ENCODE data around the gene DCAF11. TPM values are rescaled to one million over a fixed set of nuclear protein-coding genes. Genes with fewer than 3 reads are reported as not detected.

Gene DCAF11
- polyA plus RNA-seq, 3 donors = 75.4 to 83.3 (median 77.3) TPM

DNA sequence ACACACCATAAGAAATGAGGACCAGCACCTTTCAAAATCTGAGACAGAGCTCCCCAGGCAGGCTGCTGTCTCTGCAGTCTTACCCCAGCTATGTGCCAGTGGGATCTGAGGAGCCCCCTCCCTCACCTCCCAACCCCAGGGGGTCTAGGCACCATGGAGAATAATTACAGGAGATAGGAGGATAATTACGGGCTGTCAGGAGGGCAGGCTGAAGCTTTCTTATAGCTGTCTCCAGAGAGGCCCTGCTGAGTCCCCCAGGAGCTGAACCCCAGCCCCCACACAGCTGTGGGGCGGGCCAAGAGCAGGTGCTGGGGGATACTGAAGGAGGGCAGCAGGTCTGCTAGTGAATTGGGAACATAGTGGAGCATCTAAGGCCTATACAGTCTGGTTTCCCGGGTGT is 36.4 kb upstream of the DCAF11 start:
- DNase-seq (ENCODE audit: low read depth in 3 of 3, low spot score in 2 of 3) = no peak

DNA sequence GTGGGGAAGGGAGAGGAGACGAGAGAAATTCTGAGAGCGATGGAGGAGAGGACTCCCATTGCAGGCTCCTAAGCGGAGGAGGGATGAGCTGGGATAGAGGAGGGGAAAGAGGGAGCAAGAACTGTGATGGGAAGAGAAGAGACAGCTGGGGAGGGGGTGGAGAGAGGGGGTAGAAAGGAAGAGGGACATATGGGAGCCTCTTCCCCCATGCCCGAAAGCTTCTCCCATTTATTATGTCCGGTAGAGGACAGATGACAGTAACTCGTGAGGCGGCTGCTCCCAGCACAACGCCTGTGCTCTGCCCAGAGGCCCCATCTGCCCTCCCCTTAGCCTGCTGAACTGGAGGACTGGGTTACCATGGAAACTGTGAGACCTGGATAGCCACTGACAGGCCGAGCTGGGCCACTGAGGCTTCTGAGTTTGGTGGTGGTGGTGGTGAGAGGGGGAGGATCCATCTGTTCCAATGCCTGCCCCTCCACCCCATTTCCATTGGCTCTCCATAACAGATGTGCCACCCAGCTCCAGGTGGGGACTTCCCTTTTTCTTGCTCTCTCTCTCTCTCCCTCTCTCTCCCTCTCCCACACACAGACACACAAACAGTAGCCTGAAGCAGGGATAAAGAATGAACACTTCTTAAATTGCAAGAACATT is 35.0 kb upstream of the DCAF11 start:
- no peak for DNase-seq (ENCODE audit: low read depth in 3 of 3, low spot score in 2 of 3)

DNA sequence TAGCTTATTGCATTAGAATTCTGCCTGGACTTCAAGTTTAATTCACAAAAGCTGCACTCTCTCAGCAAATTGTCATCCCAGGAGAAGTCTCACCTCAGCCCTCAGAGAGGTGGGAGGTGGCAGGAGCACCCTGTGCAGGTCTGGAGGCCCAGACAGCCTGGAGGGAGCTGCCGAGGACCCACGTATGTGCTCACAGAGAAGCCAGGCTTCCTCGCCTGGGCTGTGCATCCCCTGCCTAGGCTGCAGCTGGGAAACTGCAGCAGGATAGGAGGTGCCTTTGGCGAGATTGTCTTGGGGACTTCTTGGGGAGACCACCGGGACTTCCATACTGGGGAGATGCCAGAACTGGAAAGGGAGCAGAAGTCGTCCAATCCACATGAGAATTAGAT is 34.4 kb upstream of the DCAF11 start:
- DNase-seq (ENCODE audit: low read depth in 3 of 3, low spot score in 2 of 3) = no peak

DNA sequence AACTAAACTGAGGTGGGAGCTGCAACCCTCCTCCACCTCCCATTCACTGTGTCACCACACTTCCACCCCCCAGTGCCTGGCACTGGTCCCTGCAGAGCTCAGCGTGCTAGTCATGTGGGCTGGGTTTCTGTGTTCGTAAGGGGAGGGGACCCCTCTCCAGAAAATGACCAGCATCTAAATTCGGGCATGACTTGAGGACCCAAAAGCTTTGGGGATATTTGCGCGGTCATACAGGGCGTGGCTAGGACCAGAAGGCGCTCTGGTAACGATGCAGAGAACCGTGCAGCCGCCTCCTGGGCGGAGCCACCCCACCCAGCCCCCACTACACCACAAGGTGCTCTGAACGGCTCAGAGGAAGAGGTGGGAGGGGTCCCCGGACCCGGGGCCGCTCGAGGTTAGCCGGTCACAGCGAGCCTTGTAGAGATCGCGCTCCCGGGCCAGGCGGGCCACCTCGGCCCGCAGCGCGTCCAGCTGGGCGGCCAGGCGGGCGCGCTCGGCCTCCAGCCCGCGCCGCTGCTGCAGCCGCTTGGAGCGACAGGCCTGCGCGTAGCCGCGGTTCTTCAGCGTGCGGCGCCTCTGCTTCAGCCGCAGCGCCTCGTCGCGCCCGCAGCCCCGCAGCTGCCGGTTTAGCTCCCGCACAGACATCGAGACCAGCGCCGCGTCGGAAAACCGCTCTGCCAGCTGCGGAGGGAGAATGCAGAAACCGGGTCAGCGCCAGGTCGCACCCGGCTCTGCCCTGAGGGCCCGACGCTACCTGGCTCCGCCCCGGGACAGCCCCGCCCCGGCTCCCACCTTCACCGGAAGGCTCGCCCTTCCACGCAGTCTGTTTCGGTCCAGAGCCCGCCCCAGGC is 33.5 kb upstream of the DCAF11 start:
- DNase-seq (ENCODE audit: low read depth in 3 of 3, low spot score in 2 of 3) = peak in 1 of 3 donors; percentile 30

DNA sequence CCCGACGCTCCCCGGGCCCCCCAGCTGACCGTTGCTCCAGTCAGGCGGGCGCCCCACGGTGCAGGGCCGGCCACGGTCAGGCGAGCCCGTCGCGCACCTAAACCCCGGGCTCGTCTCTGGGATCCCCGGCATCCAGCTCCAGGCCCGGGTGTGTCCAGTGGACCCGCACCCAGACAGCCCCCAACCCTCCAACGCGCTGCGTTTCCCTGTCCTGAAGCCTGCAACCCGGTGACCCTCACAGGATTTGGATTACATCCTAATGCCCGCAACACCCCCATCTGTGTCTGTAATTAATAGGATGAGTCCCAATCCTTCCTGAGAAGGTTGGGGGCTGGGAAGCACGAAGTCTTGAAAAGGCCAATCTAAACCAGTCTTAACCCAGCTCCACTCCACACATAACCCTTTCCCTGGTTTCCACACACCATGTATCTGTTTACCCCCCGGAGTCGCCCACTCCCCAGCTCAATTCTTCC is 32.8 kb upstream of the DCAF11 start:
- no peak for DNase-seq (ENCODE audit: low read depth in 3 of 3, low spot score in 2 of 3)

DNA sequence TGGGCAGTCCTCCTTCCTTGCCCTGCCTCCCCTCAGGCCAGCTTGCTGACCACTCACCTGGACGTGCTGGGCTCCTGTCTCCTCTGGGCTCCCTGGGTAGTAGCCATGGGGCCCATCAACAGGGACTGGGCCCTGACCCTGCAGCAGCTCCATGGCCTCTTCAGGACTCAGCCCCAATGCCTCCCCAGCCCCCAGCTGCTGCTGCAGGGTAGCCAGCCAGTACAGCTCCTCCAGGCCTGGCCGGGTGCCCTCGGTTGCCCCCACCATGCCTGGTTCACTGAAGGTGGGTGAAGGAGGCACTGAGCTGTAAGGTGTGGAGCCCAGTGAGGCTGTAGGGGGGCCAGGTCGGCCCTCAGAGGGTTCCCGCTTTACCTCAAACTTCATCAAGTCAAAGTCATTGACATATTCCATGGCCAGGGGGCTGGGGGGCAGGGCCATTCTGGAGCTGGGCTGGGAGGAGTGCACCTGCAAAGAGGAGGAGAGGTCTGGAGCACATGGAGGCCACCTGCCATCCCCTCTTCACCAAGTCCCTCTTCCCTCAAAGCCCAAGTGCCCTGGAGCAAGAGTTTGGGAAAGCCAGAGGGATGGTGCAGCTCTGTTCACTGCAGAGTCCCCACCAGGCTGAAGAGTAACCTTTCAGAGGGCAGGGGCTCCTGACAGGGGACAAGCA is 32.0 kb upstream of the DCAF11 start:
- no peak for DNase-seq (ENCODE audit: low read depth in 3 of 3, low spot score in 2 of 3)

DNA sequence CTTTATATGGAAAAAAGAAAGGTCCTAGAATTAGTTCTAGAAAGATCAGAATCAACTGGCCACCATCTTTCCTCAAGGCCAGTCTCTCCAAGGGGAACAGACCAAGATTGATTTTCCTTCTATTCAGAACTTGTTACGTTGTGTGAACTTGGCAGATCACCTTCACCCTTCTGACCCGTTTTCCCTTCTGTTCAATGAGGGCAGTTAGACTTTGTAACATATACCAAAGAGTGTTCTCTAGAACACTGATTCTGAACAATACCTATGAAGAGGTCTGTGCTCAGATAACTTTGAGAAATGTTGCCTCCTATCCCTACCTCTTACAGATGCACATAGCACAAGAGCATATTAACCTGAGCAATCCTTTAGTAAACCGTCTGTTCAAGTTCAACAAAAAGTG is 31.1 kb upstream of the DCAF11 start:
- no peak for DNase-seq (ENCODE audit: low read depth in 3 of 3, low spot score in 2 of 3)

DNA sequence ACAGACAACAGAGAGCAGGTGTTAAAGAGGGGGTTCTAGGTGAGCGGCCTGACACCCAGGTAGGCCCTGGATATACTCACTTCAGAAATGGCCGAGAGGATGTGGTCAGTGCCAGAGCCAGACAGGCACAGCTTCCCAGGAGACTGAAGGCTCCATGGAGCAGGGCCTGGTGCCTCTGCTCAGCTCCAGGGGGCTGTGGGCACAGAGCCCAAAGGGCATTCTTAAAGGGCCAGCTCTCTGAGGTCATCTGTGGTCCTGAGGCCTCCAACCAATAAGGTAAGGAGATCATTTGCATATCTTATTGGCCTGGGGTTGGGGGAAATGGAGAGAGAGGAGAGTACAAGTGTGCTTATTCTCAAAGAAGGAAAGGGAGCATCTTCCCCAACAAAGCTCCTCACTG is 30.1 kb upstream of the DCAF11 start:
- DNase-seq (ENCODE audit: low read depth in 3 of 3, low spot score in 2 of 3) = no peak

DNA sequence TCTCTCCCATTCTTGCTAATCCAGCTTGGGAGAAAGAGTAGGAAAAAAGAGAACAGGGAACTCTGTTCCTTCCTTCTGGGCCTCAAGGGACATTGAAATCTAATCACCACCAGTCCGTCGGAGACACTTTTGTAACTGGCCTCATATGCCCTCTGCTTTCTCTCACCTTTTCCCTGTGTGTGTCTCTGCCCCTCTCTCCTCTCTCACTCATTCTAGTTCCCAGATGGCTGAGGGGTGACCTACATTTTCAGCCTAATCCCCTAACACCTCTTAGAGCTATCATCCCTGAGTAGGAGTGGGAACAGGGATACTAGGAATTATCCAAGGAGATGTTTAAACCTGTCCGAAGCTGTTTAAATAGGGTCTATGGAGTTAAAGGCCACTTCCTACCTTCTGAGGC is 29.4 kb upstream of the DCAF11 start:
- DNase-seq (ENCODE audit: low read depth in 3 of 3, low spot score in 2 of 3) = no peak

DNA sequence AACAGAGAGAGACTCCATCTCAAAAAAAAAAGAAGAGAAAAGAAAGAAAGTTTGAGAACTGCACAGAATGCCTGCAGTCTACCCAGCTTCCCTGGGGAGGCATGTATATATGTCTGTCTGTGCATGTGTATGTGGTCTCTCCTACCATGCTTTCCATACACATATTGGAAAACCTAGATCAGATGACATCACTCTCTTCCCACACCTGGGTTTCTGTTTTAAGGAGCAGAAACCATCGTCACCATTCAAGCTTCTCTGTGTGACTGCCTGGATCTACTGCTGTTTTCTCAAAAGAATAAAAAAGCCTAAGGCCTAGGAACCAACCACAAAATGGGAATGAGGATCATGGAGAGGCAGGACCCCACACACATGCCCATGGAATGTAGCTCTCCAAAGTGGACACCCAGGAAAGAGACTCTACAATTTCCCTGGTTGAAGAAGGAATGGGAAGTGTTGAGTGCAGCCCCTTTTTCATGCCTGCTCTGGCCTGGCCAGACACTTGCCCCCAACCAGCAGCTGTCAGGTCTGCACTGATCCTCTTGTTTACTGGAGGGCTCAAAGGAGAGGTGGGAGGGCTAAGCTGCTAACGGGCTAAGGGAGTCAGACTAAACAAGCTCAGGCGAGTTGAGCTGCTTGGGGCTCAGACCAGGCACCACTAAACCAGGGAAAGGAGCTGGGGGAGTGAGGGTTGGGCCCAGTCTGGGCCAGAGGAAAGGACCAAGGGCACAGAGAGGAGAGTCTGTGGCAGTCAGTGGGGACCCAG is 28.2 kb upstream of the DCAF11 start:
- no peak for DNase-seq (ENCODE audit: low read depth in 3 of 3, low spot score in 2 of 3)

DNA sequence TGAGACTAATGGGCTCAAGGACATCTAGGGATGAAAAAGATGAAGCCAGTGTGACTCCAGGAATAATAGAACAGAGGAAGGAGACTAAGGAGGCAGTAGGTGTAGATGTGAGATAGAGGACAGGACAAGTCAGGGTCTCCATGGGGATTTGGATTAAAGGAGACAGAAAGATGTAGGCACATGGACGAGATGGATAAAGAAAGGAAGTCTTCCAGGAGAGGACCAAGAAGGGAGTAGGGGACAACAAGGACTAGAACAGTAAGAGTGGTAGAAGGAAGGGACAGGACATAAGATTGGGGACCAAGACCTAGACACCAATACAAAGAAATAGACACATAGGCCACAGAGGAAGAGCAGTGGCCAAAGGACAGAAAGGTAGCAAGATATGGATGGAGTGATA is 27.6 kb upstream of the DCAF11 start:
- no peak for DNase-seq (ENCODE audit: low read depth in 3 of 3, low spot score in 2 of 3)

DNA sequence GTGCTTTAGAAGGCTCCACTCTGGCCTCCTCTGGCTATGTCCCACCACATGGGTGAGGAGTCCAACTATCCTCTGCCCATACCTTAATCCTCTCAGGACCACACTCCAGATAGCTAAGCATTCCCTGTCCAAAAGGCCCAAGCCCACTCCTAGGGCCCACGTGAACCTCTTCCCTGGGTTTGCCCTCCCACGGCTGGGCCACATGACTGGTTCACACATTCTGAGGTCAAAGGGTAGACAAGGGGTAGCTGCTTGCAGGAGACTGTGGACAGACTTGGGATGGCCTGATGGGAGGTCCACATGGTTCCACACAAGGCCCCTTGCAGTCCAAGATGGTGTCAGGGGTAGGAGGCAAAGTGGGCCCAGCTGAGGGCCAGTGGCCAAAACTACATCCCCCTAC is 26.5 kb upstream of the DCAF11 start:
- DNase-seq (ENCODE audit: low read depth in 3 of 3, low spot score in 2 of 3) = no peak

DNA sequence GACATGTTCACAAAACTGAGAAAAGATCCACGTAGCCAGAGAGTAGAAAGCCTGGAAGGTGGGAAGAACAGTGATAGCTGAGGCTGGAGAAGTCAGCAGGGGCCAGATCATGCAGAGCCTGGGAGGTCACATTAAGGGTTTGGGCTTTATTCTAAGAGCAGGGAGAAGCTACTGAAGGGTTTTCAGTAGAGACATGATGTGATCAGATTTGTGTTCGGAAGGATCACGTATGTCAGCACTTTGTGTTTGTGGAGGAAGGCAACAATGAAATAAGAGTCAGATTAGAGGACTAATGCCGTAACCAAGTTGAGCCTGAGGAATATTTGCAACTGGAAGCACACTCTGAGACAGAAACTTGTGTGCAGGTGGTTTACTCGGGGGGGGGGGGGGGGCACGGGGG is 24.7 kb upstream of the DCAF11 start:
- DNase-seq (ENCODE audit: low read depth in 3 of 3, low spot score in 2 of 3) = no peak

DNA sequence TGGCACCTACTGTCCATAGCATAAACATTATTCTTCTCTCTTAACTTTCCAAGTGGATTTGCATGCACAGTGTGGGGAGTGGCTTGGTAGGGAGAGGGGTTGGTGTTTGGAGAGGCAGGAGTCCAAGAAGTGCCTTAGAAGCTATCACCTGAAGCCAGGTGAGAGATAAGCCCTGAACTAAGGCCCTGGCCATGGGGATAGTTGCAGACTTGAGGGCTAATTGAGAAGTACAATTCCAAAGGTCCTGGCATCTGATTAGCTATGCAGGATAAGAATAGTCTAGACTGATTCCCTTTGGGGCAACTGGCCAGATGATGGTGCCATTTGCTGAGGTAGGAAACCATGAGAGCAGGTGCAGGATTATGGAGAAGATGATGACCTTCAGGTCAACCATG is 22.5 kb upstream of the DCAF11 start:
- DNase-seq (ENCODE audit: low read depth in 3 of 3, low spot score in 2 of 3) = no peak

DNA sequence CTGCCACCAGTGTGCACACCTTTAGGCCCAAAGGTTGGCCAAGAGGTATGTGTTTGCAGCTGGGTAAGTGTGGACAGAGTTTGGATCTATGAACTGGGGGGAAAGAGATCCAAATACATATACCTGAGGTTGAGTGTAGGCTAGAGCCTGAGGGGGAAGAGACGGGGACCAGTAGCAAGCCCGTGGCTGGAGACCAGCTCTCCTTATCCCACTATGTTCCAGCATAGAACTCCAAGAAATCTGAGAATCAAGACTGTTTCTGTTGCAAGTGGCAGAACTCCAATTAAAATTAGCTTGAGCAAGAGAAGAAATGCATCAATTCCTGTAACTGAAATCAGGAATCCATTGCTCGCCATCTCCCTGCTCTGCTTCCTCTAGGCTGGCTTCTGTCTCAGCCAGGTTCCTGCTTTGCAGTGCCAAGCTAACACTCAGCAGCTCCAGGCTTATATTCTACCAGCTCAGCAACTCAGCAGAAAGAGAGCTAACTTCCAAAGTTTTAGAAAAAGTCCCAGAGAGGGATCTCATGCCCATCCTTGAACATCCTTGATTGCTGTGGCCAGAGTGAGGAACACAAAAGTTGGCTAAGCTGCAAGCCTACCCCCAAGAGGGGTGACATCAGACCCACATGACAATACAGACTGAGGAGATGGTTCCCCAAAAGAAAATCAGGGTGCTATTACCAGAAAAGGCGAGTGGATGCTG is 21.9 kb upstream of the DCAF11 start:
- no peak for DNase-seq (ENCODE audit: low read depth in 3 of 3, low spot score in 2 of 3)

DNA sequence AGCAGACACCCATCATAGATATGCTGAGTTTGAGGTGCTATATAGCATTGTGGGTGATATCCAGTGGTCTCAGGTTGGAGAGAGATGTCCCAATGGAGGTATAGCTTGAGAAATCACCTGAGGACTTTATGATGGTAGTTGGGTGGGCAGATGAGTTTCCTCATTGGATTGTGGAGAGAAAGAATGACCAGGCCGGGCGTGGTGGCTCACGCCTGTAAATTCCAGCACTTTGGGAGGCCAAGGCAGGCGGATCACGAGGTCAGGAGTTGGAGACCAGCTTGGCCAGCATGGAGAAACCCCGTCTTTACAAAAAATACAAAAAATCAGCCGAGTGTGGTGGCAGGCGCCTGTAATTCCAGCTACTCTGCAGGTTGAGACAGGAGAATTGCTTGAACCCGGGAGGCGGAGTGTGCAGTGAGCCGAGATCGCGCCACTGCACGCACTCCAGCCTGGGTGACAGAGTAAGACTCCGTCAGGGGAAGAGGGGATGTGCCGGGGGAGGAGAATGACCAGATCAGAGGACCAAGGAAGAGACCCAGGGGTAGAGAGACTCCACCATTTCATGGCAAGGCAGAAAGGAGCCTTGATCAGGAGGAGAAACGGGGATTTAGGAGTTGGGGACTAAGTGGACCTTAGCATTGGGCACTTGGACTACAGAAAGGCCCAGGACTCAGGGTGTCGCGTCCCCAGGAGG is 21.2 kb upstream of the DCAF11 start:
- DNase-seq (ENCODE audit: low read depth in 3 of 3, low spot score in 2 of 3) = no peak

DNA sequence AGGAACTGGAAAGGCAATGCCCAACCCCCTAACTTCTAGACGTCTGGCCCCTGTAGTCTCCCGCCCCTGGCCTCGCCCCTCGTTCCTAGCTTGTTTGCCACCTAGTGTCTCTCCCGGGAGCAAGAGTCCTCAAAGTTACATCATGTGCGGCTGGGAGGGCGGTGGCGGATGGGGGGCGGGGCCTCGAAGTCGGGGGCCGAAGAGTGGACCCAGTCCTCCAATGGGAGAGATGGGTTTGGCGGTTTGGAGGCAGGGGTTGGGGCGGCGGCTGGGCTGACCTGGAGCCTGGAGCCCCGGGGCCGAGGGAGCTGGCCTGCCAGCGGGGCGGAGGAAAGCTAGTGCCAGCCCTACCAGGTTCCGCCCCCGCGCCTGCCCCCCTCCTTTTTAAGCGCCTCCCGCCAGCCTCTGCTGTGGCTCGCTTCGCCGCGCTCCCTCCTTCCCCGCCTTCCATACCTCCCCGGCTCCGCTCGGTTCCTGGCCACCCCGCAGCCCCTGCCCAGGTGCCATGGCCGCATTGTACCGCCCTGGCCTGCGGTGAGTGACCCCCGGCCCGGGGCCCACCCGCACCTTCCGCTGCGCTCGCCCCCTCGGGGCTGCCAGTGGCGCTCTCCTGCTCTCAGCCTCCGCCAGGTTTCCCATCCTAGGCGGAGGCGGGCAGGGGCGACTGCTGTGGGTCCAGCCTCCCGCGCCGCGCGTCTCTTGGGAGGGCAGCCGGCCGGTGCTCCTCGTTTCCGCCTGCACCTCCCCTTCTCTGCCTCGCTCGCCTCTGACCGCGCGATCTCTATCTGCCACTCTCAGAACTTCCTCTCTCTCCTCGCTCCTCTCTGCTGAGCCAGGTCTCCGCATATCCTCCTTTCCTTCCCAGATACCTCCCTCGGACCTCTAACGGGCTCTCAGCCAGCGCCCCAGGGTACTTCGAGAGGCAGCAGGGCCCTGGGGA is 20.4 kb upstream of the DCAF11 start, which contains the start of gene PCK2:
PCK2 (plus strand) TSS at position 411 of the 940 bp plus-strand sequence; CDS start at position 506, 95 bp downstream.
- DNase-seq (ENCODE audit: low read depth in 3 of 3, low spot score in 2 of 3) = peak in 1 of 3 donors; percentile 47

DNA sequence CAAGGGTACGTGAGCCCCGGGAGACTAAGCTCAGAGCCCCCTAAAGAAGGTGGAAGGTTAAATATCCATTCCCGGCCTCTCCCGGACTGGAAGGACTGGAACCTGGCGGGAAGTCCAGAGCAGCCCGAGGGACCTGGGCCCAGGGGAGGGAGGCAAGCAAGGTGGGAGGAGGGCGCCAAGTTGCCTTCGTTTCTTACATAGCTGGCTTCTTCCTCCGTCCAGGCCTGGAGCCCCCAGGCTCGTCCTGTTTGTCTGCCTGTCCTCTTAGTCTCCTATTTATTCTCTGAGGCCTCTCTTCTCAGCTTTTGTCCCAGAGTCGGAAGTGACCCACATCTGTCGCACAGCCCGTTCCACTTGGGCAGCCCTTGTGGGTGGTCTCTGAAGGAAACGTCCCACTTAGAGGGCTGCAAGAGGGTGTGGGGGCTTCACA is 19.7 kb upstream of the DCAF11 start:
- no peak for DNase-seq (ENCODE audit: low read depth in 3 of 3, low spot score in 2 of 3)

Data from right renal cortex interstitium (tissue), 3 donors.